ENCODE data around the gene SNX18. TPM values are rescaled to one million over a fixed set of nuclear protein-coding genes. Genes with fewer than 3 reads are reported as not detected.

SNX18 gene
- total and polyA plus RNA-seq, 2 experiments from 2014 or later, result 4.7 to 33.0 TPM

DNA sequence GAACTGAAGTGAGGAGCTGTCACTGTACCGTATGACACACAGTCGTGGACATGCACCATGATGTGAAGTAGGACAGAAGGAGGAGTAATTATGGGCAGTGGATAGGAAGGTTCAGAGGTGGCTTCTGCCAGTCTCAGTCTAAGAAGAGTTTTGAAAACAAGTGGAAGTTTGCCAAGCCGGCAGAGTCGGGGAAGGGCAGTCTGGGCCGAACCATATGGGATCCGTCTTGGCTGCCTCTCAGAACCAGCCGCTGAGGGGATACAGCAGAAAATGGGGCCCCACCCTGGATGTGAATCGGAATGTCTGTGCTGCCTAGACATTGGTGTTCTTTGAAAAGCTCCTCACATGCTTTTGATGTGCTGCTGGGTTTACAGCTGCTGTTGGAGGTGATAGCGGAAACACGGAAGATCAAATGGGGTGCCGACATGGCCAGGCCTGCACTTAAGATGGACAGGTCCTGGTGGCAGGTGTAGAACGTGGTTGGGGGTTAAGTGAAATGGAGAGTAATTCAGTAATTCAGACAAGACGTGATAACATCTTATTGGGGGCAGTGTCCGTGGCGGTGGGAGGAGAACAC, 11.2 kb downstream of the SNX18 start:
- H3K79me2 ChIP-seq (replicated peaks; ENCODE audit: insufficient read depth), result peaks cover 97% of the 10 kb centered on the region
- Mint-ChIP-seq H3K4me1 (peaks cover 17% of the 10 kb centered on the region), H3K4me3 (no peak overlapping the region), H3K9me3 (no peaks in the 10 kb centered on the region), H3K27me3 (ENCODE audit: insufficient read depth, low read depth, poor library complexity) (peaks cover 3% of the 10 kb centered on the region), H3K36me3 (ENCODE audit: low read depth) (no peaks in the 10 kb centered on the region), H3K27ac (no peak overlapping the region)
- no peak overlapping the region for H3K4me2 ChIP-seq
- ATAC-seq (no peak), DNase-seq (ENCODE audit: low spot score) (no peak)
- H3K27ac ChIP-seq (ENCODE audit: low read depth), result no peak overlapping the region
- no peaks in the 10 kb centered on the region for H3K9me2 ChIP-seq (ENCODE audit: insufficient read depth)
- peaks cover 11% of the 10 kb centered on the region for H3K4me1 ChIP-seq (ENCODE audit: insufficient read depth)
- H3K36me3 ChIP-seq (ENCODE audit: insufficient read depth), result no peaks in the 10 kb centered on the region
- no peaks in the 10 kb centered on the region for H3K27me3 ChIP-seq (ENCODE audit: insufficient read depth)
- H4K20me1 ChIP-seq (replicated peaks; ENCODE audit: insufficient read depth), result peaks cover 7% of the 10 kb centered on the region; the same call in 1 of the 2 replicates
- no peaks in the 10 kb centered on the region for H3F3A ChIP-seq (replicated peaks; ENCODE audit: low read depth)
- no peak overlapping the region for H3K4me3 ChIP-seq
- no peak overlapping the region for H2AFZ ChIP-seq
- TF ChIP-seq NANOG (IDR thresholded peaks at IDR 0.05; ENCODE audit: borderline replicate concordance) (no peak), CREB1 (CRISPR knock-in tag; IDR thresholded peaks at IDR 0.05; ENCODE audit: low read depth) (no peak), ZNF114 (CRISPR knock-in tag; IDR thresholded peaks at IDR 0.05) (no peak), STAT1 (IDR thresholded peaks at IDR 0.05; ENCODE audit: unreplicated experiment) (no peak), POLR2AphosphoS5 (IDR thresholded peaks at IDR 0.05; ENCODE audit: low read depth) (no peak), ZNF462 (CRISPR knock-in tag; IDR thresholded peaks at IDR 0.05) (no peak), ETS1 (IDR thresholded peaks at IDR 0.05) (no peak), JUNB (IDR thresholded peaks at IDR 0.05; ENCODE audit: unreplicated experiment) (no peak), EZH2phosphoT487 (IDR thresholded peaks at IDR 0.05; ENCODE audit: unreplicated experiment) (no peak), CTCF (conservative IDR thresholded peaks at IDR 0.05; ENCODE audit: low read depth in 2 of 2) (no peak), ZNF331 (CRISPR knock-in tag; IDR thresholded peaks at IDR 0.05; ENCODE audit: low read depth) (no peak), EZH2 (IDR thresholded peaks at IDR 0.05; ENCODE audit: low read depth, unreplicated experiment) (no peak)
- TF ChIP-seq, protein P1, sequence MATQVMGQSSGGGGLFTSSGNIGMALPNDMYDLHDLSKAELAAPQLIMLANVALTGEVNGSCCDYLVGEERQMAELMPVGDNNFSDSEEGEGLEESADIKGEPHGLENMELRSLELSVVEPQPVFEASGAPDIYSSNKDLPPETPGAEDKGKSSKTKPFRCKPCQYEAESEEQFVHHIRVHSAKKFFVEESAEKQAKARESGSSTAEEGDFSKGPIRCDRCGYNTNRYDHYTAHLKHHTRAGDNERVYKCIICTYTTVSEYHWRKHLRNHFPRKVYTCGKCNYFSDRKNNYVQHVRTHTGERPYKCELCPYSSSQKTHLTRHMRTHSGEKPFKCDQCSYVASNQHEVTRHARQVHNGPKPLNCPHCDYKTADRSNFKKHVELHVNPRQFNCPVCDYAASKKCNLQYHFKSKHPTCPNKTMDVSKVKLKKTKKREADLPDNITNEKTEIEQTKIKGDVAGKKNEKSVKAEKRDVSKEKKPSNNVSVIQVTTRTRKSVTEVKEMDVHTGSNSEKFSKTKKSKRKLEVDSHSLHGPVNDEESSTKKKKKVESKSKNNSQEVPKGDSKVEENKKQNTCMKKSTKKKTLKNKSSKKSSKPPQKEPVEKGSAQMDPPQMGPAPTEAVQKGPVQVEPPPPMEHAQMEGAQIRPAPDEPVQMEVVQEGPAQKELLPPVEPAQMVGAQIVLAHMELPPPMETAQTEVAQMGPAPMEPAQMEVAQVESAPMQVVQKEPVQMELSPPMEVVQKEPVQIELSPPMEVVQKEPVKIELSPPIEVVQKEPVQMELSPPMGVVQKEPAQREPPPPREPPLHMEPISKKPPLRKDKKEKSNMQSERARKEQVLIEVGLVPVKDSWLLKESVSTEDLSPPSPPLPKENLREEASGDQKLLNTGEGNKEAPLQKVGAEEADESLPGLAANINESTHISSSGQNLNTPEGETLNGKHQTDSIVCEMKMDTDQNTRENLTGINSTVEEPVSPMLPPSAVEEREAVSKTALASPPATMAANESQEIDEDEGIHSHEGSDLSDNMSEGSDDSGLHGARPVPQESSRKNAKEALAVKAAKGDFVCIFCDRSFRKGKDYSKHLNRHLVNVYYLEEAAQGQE (IDR thresholded peaks at IDR 0.05; ENCODE audit: unreplicated experiment), result no peak

All from GM23338 (cell line).